OCI-LY7 (cell line): ENCODE data around the gene MCM9. TPM values are rescaled to one million over a fixed set of nuclear protein-coding genes. Genes with fewer than 3 reads are reported as not detected.

Experiments
- BruUV-seq: library from RNA; stranded (reverse); fragments of 400-500 nt; replicated peaks from 2 replicates; lab custom pipeline; 2021; lab: Mats Ljungman, UMichigan
- CTCF ChIA-PET: fragments of 300-600 bp; sonication (Branson Sonifier 250); formaldehyde crosslinking; loops from one replicate; lab custom pipeline; 2022; ENCODE audit warnings: antibody characterized with exemption; ENCODE audit not compliant: unreplicated experiment; lab: Charles Lee
- POLR2A ChIA-PET: fragments of 300-600 bp; sonication (Branson Sonifier 250); formaldehyde crosslinking; loops from one replicate; lab custom pipeline; 2022; ENCODE audit warnings: antibody characterized with exemption; lab: Charles Lee
- DNase-seq: peaks from one replicate; pipeline ENCODE4 v3.0.0-alpha.2; 2015; ENCODE audit warnings: low spot score
- H2AFZ ChIP-seq: fragments of 200-600 bp; sonication (generic), shearing (Covaris generic); 2 replicates; pipeline ENCODE4 v1.6.1; 2014; ENCODE audit warnings: mild to moderate bottlenecking, antibody characterized with exemption, low read length, moderate library complexity
- H3K27ac ChIP-seq: fragments of 200-600 bp; sonication (generic); 2 replicates; pipeline ENCODE4 v1.5.1; 2014; ENCODE audit warnings: mixed run types, low read depth, mild to moderate bottlenecking, moderate library complexity, low read length, inconsistent platforms; ENCODE audit not compliant: poor library complexity, severe bottlenecking
- H3K36me3 ChIP-seq: fragments of 200-600 bp; sonication (generic); 2 replicates; pipeline ENCODE4 v1.6.1; 2014; ENCODE audit warnings: mild to moderate bottlenecking, antibody characterized with exemption, low read length, moderate library complexity, mixed read lengths; ENCODE audit not compliant: insufficient read depth
- H3K4me1 ChIP-seq: fragments of 200-600 bp; sonication (generic); 2 replicates; pipeline ENCODE4 v1.5.1; 2014; ENCODE audit warnings: mild to moderate bottlenecking, low read length; ENCODE audit not compliant: insufficient read depth, poor library complexity, severe bottlenecking
- H3K4me2 ChIP-seq: fragments of 200-600 bp; sonication (generic); 2 replicates; pipeline ENCODE4 v1.6.1; 2014; ENCODE audit warnings: mild to moderate bottlenecking, low read length
- H3K4me3 ChIP-seq: fragments of 200-600 bp; sonication (generic); 2 replicates; pipeline ENCODE4 v1.5.1; 2014; ENCODE audit warnings: mild to moderate bottlenecking, low read depth, low read length; ENCODE audit not compliant: poor library complexity, severe bottlenecking
- H3K79me2 ChIP-seq: fragments of 200-600 bp; sonication (generic); 2 replicates; pipeline ENCODE4 v1.6.1; 2016; ENCODE audit warnings: low read depth, mild to moderate bottlenecking, low read length, moderate library complexity, mixed read lengths; ENCODE audit not compliant: insufficient read depth
- H3K9me2 ChIP-seq: fragments of 200-600 bp; sonication (generic); 2 replicates; pipeline ENCODE4 v1.6.1; 2016; ENCODE audit warnings: mild to moderate bottlenecking, low read length, mixed read lengths; ENCODE audit not compliant: insufficient read depth
- H3K9me3 ChIP-seq: fragments of 200-600 bp; sonication (generic); 2 replicates; pipeline ENCODE4 v1.6.1; 2014; ENCODE audit warnings: mild to moderate bottlenecking, mixed run types, low read length, mixed read lengths
- H4K20me1 ChIP-seq: fragments of 200-600 bp; sonication (generic); 2 replicates; pipeline ENCODE4 v1.6.1; 2014; ENCODE audit warnings: mild to moderate bottlenecking, antibody characterized with exemption, low read length, moderate library complexity, mixed read lengths; ENCODE audit not compliant: insufficient read depth
- CTCF ChIP-seq: fragments of 200-600 bp; sonication (generic); conservative IDR thresholded peaks from 2 replicates; pipeline ENCODE4 v1.5.1; 2014; ENCODE audit warnings: mild to moderate bottlenecking, antibody characterized with exemption, low read length, moderate library complexity, mixed read lengths
- EZH2phosphoT487 ChIP-seq: fragments of 200-600 bp; sonication (generic); IDR thresholded peaks from 2 replicates; pipeline ENCODE4 v1.6.1; 2018; ENCODE audit warnings: low read depth, borderline replicate concordance, mild to moderate bottlenecking, mixed run types, antibody characterized with exemption, low read length, moderate library complexity, mixed read lengths
- intact Hi-C: fragments of 100-400 bp; cut with micrococcal nuclease; formaldehyde crosslinking; loops from one replicate; pipeline ENCODE4 v1.10.0; 2022; ENCODE audit not compliant: unreplicated experiment
- total RNA-seq, 2 experiments: library from RNA; depleted of rRNA in 1 of 2; stranded (reverse); fragments of >200 nt in 1 of 2; shearing (Covaris generic) in 1 of 2; gene quantifications; 2 replicates each; pipeline ENCODE4 v1.2.3, GENCODE V29; 2014 to 2022

The MCM9 gene
- total RNA-seq, 2 experiments from 2014 or later: 17.4 to 18.8 TPM

- no TSS peak for BruUV-seq
- Histone ChIP-seq H3K79me2 (peaks cover 56% of the 10 kb centered on the region; the same call in 1 of the 2 replicates), H3K36me3 (0 out of 2 replicates have a peak, but pooled peaks cover 4% of the 10 kb centered on the region), H3K4me2 (peak overlapping the region; percentile 80), H3K9me2 (no peaks in the 10 kb centered on the region), H3K27ac (peak overlapping the region; percentile 58), H3K9me3 (no peaks in the 10 kb centered on the region), H2AFZ (peak overlapping the region; percentile 24; the same call in 1 of the 2 replicates), H3K4me3 (peak overlapping the region; percentile 53), H3K4me1 (peaks cover 46% of the 10 kb centered on the region), H4K20me1 (no peaks in the 10 kb centered on the region)
- ChIA-PET CTCF (interaction anchor here (0.9 to 1.4 kb wide), 6 partner anchors 8 to 47 kb away, joined by 3 to 6 read pairs (median 3); partner anchors contain the start of gene ASF1A), POLR2A (interaction anchor here (0.5 to 3.7 kb wide), 8 partner anchors 8 to 566 kb away, joined by 3 to 88 read pairs (median 3); partner anchors contain the start of gene ASF1A)
- DNase-seq: peak; percentile 67
- intact Hi-C loops: no loop called here
- no peak for TF ChIP-seq CTCF
- TF ChIP-seq EZH2phosphoT487: no peak
These were observed 53.3 kb downstream of the MCM9 start for GRCh38 chr6:118881440-118882313.

- Histone ChIP-seq H3K9me3 (no peaks in the 10 kb centered on the region), H4K20me1 (no peaks in the 10 kb centered on the region), H2AFZ (no peak overlapping the region), H3K4me3 (no peak overlapping the region), H3K36me3 (peaks cover 8% of the 10 kb centered on the region; the same call in 1 of the 2 replicates), H3K9me2 (no peaks in the 10 kb centered on the region), H3K4me2 (no peak overlapping the region), H3K79me2 (peaks cover 37% of the 10 kb centered on the region; the same call in 1 of the 2 replicates), H3K27ac (no peak overlapping the region), H3K4me1 (peaks cover 29% of the 10 kb centered on the region)
- intact Hi-C loops: no loop called here
- ChIA-PET POLR2A (no interaction called here), CTCF (no interaction called here)
- TF ChIP-seq CTCF (no peak), EZH2phosphoT487 (no peak)
- BruUV-seq: no TSS peak
- no peak for DNase-seq
These were observed 57.2 kb downstream of the MCM9 start for GRCh38 chr6:118877806-118878205.
